ENCODE data around the gene CCDC181. TPM values are rescaled to one million over a fixed set of nuclear protein-coding genes. Genes with fewer than 3 reads are reported as not detected.

Gene CCDC181
- total and polyA plus RNA-seq, 2 donors (not counting 1 experiment from before 2014, with no cell fraction given), result not detected

DNA sequence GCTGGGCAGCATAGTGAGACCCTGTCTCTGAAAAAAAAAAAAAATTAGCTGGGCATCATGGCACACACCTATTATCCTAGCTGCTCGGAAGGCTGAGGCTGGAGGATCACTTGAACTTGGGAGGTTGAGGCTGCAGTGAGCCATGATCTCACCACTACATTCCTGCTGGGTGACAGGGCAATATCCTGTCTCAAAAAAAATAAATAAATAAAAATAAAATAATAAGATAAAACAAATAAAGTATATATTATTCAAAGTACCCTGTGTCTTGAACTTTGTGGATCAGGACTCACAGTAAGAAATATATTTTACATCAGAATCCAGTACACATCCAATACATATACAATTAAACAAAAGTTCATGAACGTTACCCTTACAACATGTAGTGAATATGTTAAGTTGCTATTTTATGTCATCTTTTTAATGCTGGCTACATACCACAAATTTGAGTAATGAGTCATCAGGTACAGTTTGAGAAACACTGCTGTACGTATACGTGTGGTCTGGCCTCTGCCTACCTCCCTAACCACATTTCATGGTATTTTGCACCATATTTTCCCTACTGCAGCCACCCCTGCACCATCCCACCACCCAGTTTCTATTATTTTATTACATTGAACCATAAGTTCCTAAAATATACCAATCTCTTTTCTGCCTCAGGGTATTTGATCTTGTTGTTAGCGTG is 64.1 kb downstream of the CCDC181 start:
- H3K9ac ChIP-seq (ENCODE audit: low read length), result no peak overlapping the region
- H3K4me1 ChIP-seq (ENCODE audit: control insufficient read depth in 2 of 2, insufficient read depth in 2 of 2, low read length in 2 of 2), result peaks cover 4 to 5% of the 10 kb centered on the region in 2 donors
- no peak overlapping the region for H3K4me3 ChIP-seq (ENCODE audit: control extremely low read depth in 1 of 5, extremely low read depth in 1 of 5, insufficient read depth in 1 of 5, low read depth in 2 of 5, low read length in 4 of 5)
- TF ChIP-seq, protein P1, sequence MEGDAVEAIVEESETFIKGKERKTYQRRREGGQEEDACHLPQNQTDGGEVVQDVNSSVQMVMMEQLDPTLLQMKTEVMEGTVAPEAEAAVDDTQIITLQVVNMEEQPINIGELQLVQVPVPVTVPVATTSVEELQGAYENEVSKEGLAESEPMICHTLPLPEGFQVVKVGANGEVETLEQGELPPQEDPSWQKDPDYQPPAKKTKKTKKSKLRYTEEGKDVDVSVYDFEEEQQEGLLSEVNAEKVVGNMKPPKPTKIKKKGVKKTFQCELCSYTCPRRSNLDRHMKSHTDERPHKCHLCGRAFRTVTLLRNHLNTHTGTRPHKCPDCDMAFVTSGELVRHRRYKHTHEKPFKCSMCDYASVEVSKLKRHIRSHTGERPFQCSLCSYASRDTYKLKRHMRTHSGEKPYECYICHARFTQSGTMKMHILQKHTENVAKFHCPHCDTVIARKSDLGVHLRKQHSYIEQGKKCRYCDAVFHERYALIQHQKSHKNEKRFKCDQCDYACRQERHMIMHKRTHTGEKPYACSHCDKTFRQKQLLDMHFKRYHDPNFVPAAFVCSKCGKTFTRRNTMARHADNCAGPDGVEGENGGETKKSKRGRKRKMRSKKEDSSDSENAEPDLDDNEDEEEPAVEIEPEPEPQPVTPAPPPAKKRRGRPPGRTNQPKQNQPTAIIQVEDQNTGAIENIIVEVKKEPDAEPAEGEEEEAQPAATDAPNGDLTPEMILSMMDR (IDR thresholded peaks at IDR 0.05), result no peak
- no peak for TF ChIP-seq EZH2 (IDR thresholded peaks at IDR 0.05; ENCODE audit: borderline replicate concordance, insufficient read depth, low read depth, low read length, poor library complexity, severe bottlenecking)
- Mint-ChIP-seq H3K27ac (no peak overlapping the region), H3K9me3 (ENCODE audit: insufficient read depth) (no peaks in the 10 kb centered on the region), H3K4me1 (peaks cover 4% of the 10 kb centered on the region), H3K4me3 (no peak overlapping the region), H3K27me3 (no peaks in the 10 kb centered on the region)
- peaks cover 14% of the 10 kb centered on the region for H3K79me2 ChIP-seq (ENCODE audit: control insufficient read depth, insufficient read depth, low read length)
- 50% methylated on average over 2 of the region's 5 CpGs for WGBS (ENCODE audit: insufficient coverage)
- H3K9me3 ChIP-seq (ENCODE audit: control extremely low read depth in 1 of 3, control insufficient read depth in 2 of 3, insufficient read depth in 1 of 3, low read length in 2 of 3), result no peaks in the 10 kb centered on the region
- no peaks in the 10 kb centered on the region for H3K36me3 ChIP-seq (replicated peaks in 1 of 2; ENCODE audit: control extremely low read depth in 1 of 2, control insufficient read depth in 1 of 2, extremely low read depth in 1 of 2, insufficient read depth in 2 of 2, low read length in 1 of 2)
- no peak for DNase-seq
- intact Hi-C loops (cut with micrococcal nuclease), result no loop called here
- no peak for ATAC-seq (ENCODE audit: low read depth)
- H4K20me1 ChIP-seq (ENCODE audit: control insufficient read depth, insufficient read depth, low read length, poor library complexity, severe bottlenecking), result no peaks in the 10 kb centered on the region
- POLR2A ChIA-PET, result no interaction called here
- no peak overlapping the region for H2AFZ ChIP-seq (ENCODE audit: insufficient read depth, low read depth, low read length, poor library complexity, severe bottlenecking)
- CTCF ChIA-PET, result interaction anchor here (2.2 kb wide), 1 partner anchor 15 kb away, joined by 10 read pairs; no protein-coding TSS in a partner anchor
- no peak overlapping the region for H3K27ac ChIP-seq (ENCODE audit: low read length in 2 of 2)
- no peaks in the 10 kb centered on the region for H3K27me3 ChIP-seq (replicated peaks in 1 of 4; ENCODE audit: control extremely low read depth in 1 of 4, control insufficient read depth in 3 of 4, insufficient read depth in 4 of 4, low read length in 3 of 4)
- no peak overlapping the region for H3K4me2 ChIP-seq (replicated peaks; ENCODE audit: low read depth, low read length, poor library complexity, severe bottlenecking)

DNA sequence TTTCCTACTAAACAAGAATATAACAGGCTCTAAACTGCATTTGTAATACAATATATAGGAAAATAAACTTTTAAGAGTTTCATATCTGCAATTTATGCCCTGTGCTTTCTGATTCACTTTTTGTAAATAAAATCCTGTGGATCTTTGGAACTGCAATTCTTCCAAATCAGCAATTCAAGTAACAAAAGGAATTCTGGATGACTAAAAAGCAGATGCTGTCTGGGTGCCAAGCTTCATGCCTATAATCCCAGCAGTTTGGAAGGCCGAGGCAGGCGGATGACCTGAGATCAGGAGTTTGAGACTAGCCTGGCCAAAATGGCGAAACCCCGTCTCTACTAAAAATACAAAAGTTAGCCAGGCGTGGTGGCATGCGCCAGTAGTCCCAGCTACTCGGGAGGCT is 66.0 kb downstream of the CCDC181 start:
- H4K20me1 ChIP-seq (ENCODE audit: control insufficient read depth, insufficient read depth, low read length, poor library complexity, severe bottlenecking), result no peaks in the 10 kb centered on the region
- no peak for ATAC-seq (ENCODE audit: low read depth)
- Mint-ChIP-seq H3K4me3 (no peak overlapping the region), H3K4me1 (peaks cover 4% of the 10 kb centered on the region), H3K9me3 (ENCODE audit: insufficient read depth) (no peaks in the 10 kb centered on the region), H3K27ac (no peak overlapping the region), H3K27me3 (no peaks in the 10 kb centered on the region)
- no peak for DNase-seq
- H2AFZ ChIP-seq (ENCODE audit: insufficient read depth, low read depth, low read length, poor library complexity, severe bottlenecking), result no peak overlapping the region
- no peaks in the 10 kb centered on the region for H3K9me3 ChIP-seq (ENCODE audit: control extremely low read depth in 1 of 3, control insufficient read depth in 2 of 3, insufficient read depth in 1 of 3, low read length in 2 of 3)
- no peak overlapping the region for H3K27ac ChIP-seq (ENCODE audit: low read length in 2 of 2)
- intact Hi-C loops (cut with micrococcal nuclease), result no loop called here
- TF ChIP-seq, protein P1 (IDR thresholded peaks at IDR 0.05), result no peak
- no peak for TF ChIP-seq EZH2 (IDR thresholded peaks at IDR 0.05; ENCODE audit: borderline replicate concordance, insufficient read depth, low read depth, low read length, poor library complexity, severe bottlenecking)
- peaks cover 8% of the 10 kb centered on the region for H3K79me2 ChIP-seq (ENCODE audit: control insufficient read depth, insufficient read depth, low read length)
- WGBS (ENCODE audit: insufficient coverage), result 92% methylated on average over 4 of the region's 7 CpGs
- no peaks in the 10 kb centered on the region for H3K4me1 ChIP-seq (ENCODE audit: control insufficient read depth in 2 of 2, insufficient read depth in 2 of 2, low read length in 2 of 2)
- H3K9ac ChIP-seq (ENCODE audit: low read length), result no peak overlapping the region
- H3K4me3 ChIP-seq (ENCODE audit: control extremely low read depth in 1 of 5, extremely low read depth in 1 of 5, insufficient read depth in 1 of 5, low read depth in 2 of 5, low read length in 4 of 5), result no peak overlapping the region
- no peaks in the 10 kb centered on the region for H3K27me3 ChIP-seq (replicated peaks in 1 of 4; ENCODE audit: control extremely low read depth in 1 of 4, control insufficient read depth in 3 of 4, insufficient read depth in 4 of 4, low read length in 3 of 4)
- ChIA-PET CTCF (interaction anchor here (2.2 kb wide), 1 partner anchor 13 kb away, joined by 10 read pairs; no protein-coding TSS in a partner anchor), POLR2A (no interaction called here)
- no peak overlapping the region for H3K4me2 ChIP-seq (replicated peaks; ENCODE audit: low read depth, low read length, poor library complexity, severe bottlenecking)
- no peaks in the 10 kb centered on the region for H3K36me3 ChIP-seq (replicated peaks in 1 of 2; ENCODE audit: control extremely low read depth in 1 of 2, control insufficient read depth in 1 of 2, extremely low read depth in 1 of 2, insufficient read depth in 2 of 2, low read length in 1 of 2)

Data from B cell (primary cell).